H9 (cell line): ENCODE measurements around the gene MAD1L1. TPM values are rescaled to one million over a fixed set of nuclear protein-coding genes. Genes with fewer than 3 reads are reported as not detected.

ENCODE experiments used
- DNase-seq: peaks from one replicate; pipeline ENCODE4 v3.0.0-alpha.2; 2017
- H2AFZ ChIP-seq: one replicate; pipeline ENCODE4 v1.6.1; 2013; ENCODE audit warnings: mild to moderate bottlenecking, low read length, control low read depth, moderate library complexity
- H2AK5ac ChIP-seq: 2 replicates; pipeline ENCODE4 v1.6.1; 2013; ENCODE audit warnings: low read length, control low read depth, mixed read lengths; ENCODE audit not compliant: insufficient read length
- H2BK120ac ChIP-seq: one replicate; pipeline ENCODE4 v1.6.1; 2013; ENCODE audit warnings: low read depth, mild to moderate bottlenecking, low read length, control low read depth, inconsistent platforms; ENCODE audit not compliant: poor library complexity, severe bottlenecking
- H2BK12ac ChIP-seq: 2 replicates; pipeline ENCODE4 v1.6.1; 2013; ENCODE audit warnings: low read length, control low read depth, mixed read lengths, low read depth; ENCODE audit not compliant: insufficient read length
- H2BK15ac ChIP-seq: 2 replicates; pipeline ENCODE4 v1.6.1; 2013; ENCODE audit warnings: low read depth, low read length, control low read depth
- H2BK20ac ChIP-seq: one replicate; pipeline ENCODE4 v1.6.1; 2013; ENCODE audit warnings: low read depth, mild to moderate bottlenecking, low read length, control low read depth, inconsistent platforms; ENCODE audit not compliant: poor library complexity, severe bottlenecking
- H2BK5ac ChIP-seq: 2 replicates; pipeline ENCODE4 v1.6.1; 2013; ENCODE audit warnings: low read length, control low read depth, mixed read lengths; ENCODE audit not compliant: insufficient read length
- H3K14ac ChIP-seq: 2 replicates; pipeline ENCODE4 v1.6.1; 2013; ENCODE audit warnings: low read length, control low read depth; ENCODE audit not compliant: insufficient read depth
- H3K18ac ChIP-seq: 2 replicates; pipeline ENCODE4 v1.6.1; 2013; ENCODE audit warnings: low read depth, mild to moderate bottlenecking, mixed read lengths, low read length, control low read depth; ENCODE audit not compliant: insufficient read length
- H3K23ac ChIP-seq: 2 replicates; pipeline ENCODE4 v1.6.1; 2013; ENCODE audit warnings: low read length, control low read depth, mixed read lengths, low read depth; ENCODE audit not compliant: insufficient read length
- H3K23me2 ChIP-seq: 2 replicates; pipeline ENCODE4 v1.6.1; 2013; ENCODE audit warnings: low read depth, mild to moderate bottlenecking, mixed read lengths, low read length, control low read depth; ENCODE audit not compliant: insufficient read length, poor library complexity, severe bottlenecking
- H3K27ac ChIP-seq: 2 replicates; pipeline ENCODE4 v1.5.1; 2013; ENCODE audit warnings: low read length, control low read depth, mixed read lengths, low read depth; ENCODE audit not compliant: insufficient read length
- H3K27me3 ChIP-seq: 2 replicates; pipeline ENCODE4 v1.6.1; 2013; ENCODE audit warnings: low read length, control low read depth, inconsistent platforms; ENCODE audit not compliant: insufficient read depth
- H3K4ac ChIP-seq: 2 replicates; pipeline ENCODE4 v1.6.1; 2013; ENCODE audit warnings: low read depth, mild to moderate bottlenecking, control low read depth, inconsistent platforms, low read length, moderate library complexity
- H3K4me1 ChIP-seq: 2 replicates; pipeline ENCODE4 v1.6.1; 2013; ENCODE audit warnings: low read length, control low read depth, inconsistent platforms; ENCODE audit not compliant: insufficient read depth
- H3K4me2 ChIP-seq: 2 replicates; pipeline ENCODE4 v1.6.1; 2013; ENCODE audit warnings: low read length, control low read depth, mixed read lengths; ENCODE audit not compliant: insufficient read length, insufficient read depth
- H3K56ac ChIP-seq: 2 replicates; pipeline ENCODE4 v1.6.1; 2013; ENCODE audit warnings: low read depth, mild to moderate bottlenecking, mixed read lengths, low read length, control low read depth; ENCODE audit not compliant: insufficient read length
- H3K79me1 ChIP-seq: 2 replicates; pipeline ENCODE4 v1.6.1; 2013; ENCODE audit warnings: low read depth, mild to moderate bottlenecking, moderate library complexity, low read length, control low read depth, inconsistent platforms; ENCODE audit not compliant: insufficient read depth, poor library complexity, severe bottlenecking
- H3K79me2 ChIP-seq: 2 replicates; pipeline ENCODE4 v1.6.1; 2013; ENCODE audit warnings: low read length, control low read depth, inconsistent platforms; ENCODE audit not compliant: insufficient read depth
- H3K9ac ChIP-seq: 2 replicates; pipeline ENCODE4 v1.6.1; 2013; ENCODE audit warnings: low read length, control low read depth, mixed read lengths; ENCODE audit not compliant: insufficient read length; ENCODE audit errors: extremely low read depth
- H3K9me3 ChIP-seq: one replicate; pipeline ENCODE4 v1.6.1; 2013; ENCODE audit warnings: low read depth, low read length, inconsistent platforms; ENCODE audit not compliant: control insufficient read depth
- H3T11ph ChIP-seq: one replicate; pipeline ENCODE4 v1.6.1; 2013; ENCODE audit warnings: mild to moderate bottlenecking, low read length, control low read depth, inconsistent platforms
- H4K20me1 ChIP-seq: one replicate; pipeline ENCODE4 v1.6.1; 2013; ENCODE audit not compliant: control insufficient read depth, insufficient read length, insufficient read depth
- H4K5ac ChIP-seq: 2 replicates; pipeline ENCODE4 v1.6.1; 2013; ENCODE audit warnings: low read depth, mild to moderate bottlenecking, mixed read lengths, low read length, control low read depth; ENCODE audit not compliant: insufficient read length
- H4K8ac ChIP-seq: replicated peaks from 2 replicates; pipeline ENCODE4 v1.6.1; 2013; ENCODE audit warnings: low read length, control low read depth, mixed read lengths, low read depth; ENCODE audit not compliant: insufficient read length
- H4K91ac ChIP-seq: 2 replicates; pipeline ENCODE4 v1.6.1; 2013; ENCODE audit warnings: low read depth, mild to moderate bottlenecking, moderate library complexity, mixed read lengths, low read length, control low read depth; ENCODE audit not compliant: insufficient read length
- H3K27ac Mint-ChIP-seq, 3 experiments: 2 replicates in 2 of 3; 3 replicates in 1 of 3; pipeline ENCODE4 v1.8.0; 2020 to 2021; ENCODE audit warnings: mixed read lengths in 3 of 3, mild to moderate bottlenecking in 1 of 3, moderate library complexity in 1 of 3
- H3K27me3 Mint-ChIP-seq: 2 replicates; pipeline ENCODE4 v1.8.0; 2021; ENCODE audit warnings: low read depth, mild to moderate bottlenecking, moderate library complexity, mixed read lengths
- H3K36me3 Mint-ChIP-seq, 3 experiments: 2 replicates in 2 of 3; 3 replicates in 1 of 3; pipeline ENCODE4 v1.8.0; 2020 to 2021; ENCODE audit warnings: low read depth in 3 of 3, mixed read lengths in 3 of 3; ENCODE audit not compliant: insufficient read depth in 1 of 3
- H3K4me1 Mint-ChIP-seq, 2 experiments: 2 replicates each; pipeline ENCODE4 v1.8.0; 2020; ENCODE audit warnings: mixed read lengths in 2 of 2
- H3K4me3 Mint-ChIP-seq, 2 experiments: 2 replicates in 1 of 2; 3 replicates in 1 of 2; pipeline ENCODE4 v1.8.0; 2020 to 2021; ENCODE audit warnings: mild to moderate bottlenecking in 2 of 2, mixed read lengths in 2 of 2, moderate library complexity in 1 of 2
- H3K9me3 Mint-ChIP-seq, 2 experiments: 2 replicates in 1 of 2; 3 replicates in 1 of 2; pipeline ENCODE4 v1.8.0; 2020; ENCODE audit warnings: mild to moderate bottlenecking in 2 of 2, mixed read lengths in 2 of 2, moderate library complexity in 1 of 2
- CTCF ChIP-seq: fragments of 200-600 bp; sonication (generic); conservative IDR thresholded peaks from 3 replicates; pipeline ENCODE4 v1.8.0; 2021; ENCODE audit warnings: antibody characterized with exemption, mild to moderate bottlenecking
- WGBS: extraction: QIAGEN DNeasy Blood & Tissue Kit; methylation state at CpG from one replicate; pipeline ENCODE4 v1.1.7; 2013; ENCODE audit warnings: missing lambda C conversion rate, low lambda C conversion rate, mixed read lengths; ENCODE audit not compliant: insufficient read length; ENCODE audit errors: extremely low coverage; 5-methylcytosine and 5-hydroxymethylcytosine counted together
- total RNA-seq: library from RNA; stranded (reverse); gene quantifications from 2 replicates; pipeline ENCODE4 v1.2.1, GENCODE V29; 2021

MAD1L1 gene
- total RNA-seq, 1 experiment from 2014 or later = 39.0 TPM

GRCh38 chr7:2266911-2267310, 34.2 kb upstream of the MAD1L1 start:
- Histone ChIP-seq H3K4me2 (no peak overlapping the region), H2BK15ac (no peak overlapping the region), H3K23ac (no peak overlapping the region), H2BK20ac (no peak overlapping the region), H3K18ac (no peak overlapping the region), H4K20me1 (no peaks in the 10 kb centered on the region), H4K8ac (no peak overlapping the region), H3K9ac (no peak overlapping the region), H2AFZ (no peak overlapping the region), H4K91ac (no peak overlapping the region), H3K4me1 (peaks cover 2% of the 10 kb centered on the region; the same call in 1 of the 2 replicates), H3K14ac (no peak overlapping the region), H3K56ac (no peak overlapping the region), H3K9me3 (no peaks in the 10 kb centered on the region), H2BK12ac (no peak overlapping the region), H2BK120ac (no peak overlapping the region), H3K23me2 (no peaks in the 10 kb centered on the region), H2AK5ac (no peak overlapping the region), H4K5ac (no peak overlapping the region), H3K27ac (no peak overlapping the region), H2BK5ac (no peak overlapping the region), H3T11ph (no peak overlapping the region), H3K79me2 (no peaks in the 10 kb centered on the region), H3K79me1 (no peaks in the 10 kb centered on the region), H3K27me3 (no peaks in the 10 kb centered on the region), H3K4ac (no peak overlapping the region)
- H3K4me1 Mint-ChIP-seq = peaks cover 17 to 18% of the 10 kb centered on the region in 2 experiments
- peaks cover 23 to 50% (median 31%) of the 10 kb centered on the region in 3 experiments for H3K36me3 Mint-ChIP-seq
- no peak for TF ChIP-seq CTCF
- no CpG with 5 or more reads among the region's 10 CpGs for WGBS
- H3K27me3 Mint-ChIP-seq = no peaks in the 10 kb centered on the region
- H3K4me3 Mint-ChIP-seq = no peak overlapping the region
- peaks cover 7 to 10% of the 10 kb centered on the region in 2 experiments; a peak in 4 of 5 replicates for H3K9me3 Mint-ChIP-seq
- DNase-seq = no peak
- 0 out of 7 replicates have a peak overlapping the region, but pooled peaks of 1 of the 3 experiments have one; percentile 44 for H3K27ac Mint-ChIP-seq
